ENCODE results near the gene SCAMP5.

Gene SCAMP5

DNA sequence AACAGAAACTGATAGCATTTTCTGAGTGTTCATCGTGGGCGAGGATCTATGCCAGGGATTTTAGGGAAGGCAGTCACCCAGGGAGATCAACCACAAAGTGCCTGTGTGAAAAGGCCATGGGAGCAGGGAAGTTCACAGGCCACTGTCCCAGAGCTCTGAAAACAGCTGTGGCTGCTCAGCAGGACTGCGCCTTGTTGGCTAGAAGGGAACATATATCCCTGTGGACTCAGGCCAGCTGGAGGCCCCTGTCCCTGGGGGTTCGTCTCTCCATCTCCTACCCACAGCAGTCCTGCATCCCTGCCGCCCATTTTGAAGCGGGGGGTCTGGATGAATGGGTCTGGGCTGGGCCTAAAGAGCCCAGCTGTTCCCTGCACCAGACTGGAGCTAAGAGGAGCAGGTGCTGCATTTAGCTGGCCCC, 55.8 kb downstream of the SCAMP5 start:
- DNase-seq = no peak

DNA sequence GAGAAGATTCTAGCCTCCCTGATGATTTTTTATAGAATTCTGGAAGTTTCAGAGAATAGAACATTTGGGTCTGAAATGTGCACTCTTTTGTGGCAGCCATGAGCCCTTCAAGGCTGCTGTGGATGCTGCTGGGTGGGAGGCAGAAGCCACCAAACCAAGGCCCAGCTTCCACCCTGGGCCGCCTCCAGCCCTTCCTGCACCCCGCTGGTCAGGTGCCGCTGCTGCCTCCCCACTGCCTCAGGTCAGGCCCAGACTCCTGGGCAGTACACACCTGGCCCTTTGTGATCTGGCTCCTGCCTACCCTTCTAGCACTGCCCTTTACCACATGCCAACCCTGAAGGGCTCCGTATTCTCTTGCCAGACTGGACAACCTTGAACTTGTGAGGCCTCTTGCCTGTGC, 56.3 kb downstream of the SCAMP5 start:
- no peak for DNase-seq

DNA sequence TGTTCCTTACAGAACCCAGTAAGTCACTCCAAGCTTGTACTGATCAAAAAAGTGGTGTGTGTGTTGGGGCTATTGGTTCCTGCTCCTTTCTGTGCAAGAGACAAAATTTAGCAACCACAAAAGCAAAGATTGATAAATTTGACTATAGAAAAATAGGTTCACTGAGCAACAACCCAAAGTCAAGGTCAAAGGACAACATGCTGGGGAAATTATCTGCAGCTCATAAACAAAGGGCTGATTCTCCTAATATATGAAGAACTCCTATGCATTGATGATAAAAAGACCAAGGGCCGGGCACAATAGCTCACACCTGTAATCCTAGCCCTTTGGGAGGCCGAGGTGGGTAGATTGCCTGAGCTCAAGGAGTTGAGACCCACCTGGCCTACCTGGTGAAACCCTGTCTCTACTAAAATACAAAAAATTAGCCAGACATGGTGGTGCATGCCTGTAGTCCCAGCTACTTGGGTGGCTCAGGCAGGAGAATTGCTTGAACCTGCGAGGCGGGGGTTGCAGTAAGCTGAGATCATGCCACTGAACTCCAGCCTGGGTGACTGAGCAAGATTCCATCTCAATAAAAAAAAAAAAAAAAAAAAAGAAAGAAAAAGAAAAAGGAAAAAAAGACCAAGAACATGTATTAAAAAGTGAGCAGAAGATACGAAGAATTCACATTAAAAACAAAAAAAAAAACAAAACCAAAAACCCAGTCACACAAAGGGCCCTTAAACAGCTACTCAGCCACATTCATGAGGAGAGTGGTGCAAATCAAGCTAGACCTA, 57.8 kb downstream of the SCAMP5 start:
- no peak for DNase-seq

DNA sequence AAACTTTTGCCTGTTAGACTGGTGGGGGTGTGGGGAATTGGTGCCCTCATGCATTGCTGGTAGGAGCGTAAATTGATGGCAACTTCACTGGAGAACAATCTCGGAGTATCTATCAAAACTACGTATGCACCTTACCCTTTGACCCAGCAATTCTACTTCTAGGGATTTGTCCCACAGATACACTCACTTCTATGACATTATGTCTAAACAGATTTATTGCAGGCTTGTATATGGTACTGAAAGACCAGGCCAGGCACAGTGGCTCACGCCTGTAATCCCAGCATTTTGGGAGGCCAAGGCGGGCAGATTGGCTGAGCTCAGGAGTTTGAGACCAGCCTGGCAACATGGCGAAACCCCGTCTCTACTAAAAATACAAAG, 58.4 kb downstream of the SCAMP5 start:
- no peak for DNase-seq

DNA sequence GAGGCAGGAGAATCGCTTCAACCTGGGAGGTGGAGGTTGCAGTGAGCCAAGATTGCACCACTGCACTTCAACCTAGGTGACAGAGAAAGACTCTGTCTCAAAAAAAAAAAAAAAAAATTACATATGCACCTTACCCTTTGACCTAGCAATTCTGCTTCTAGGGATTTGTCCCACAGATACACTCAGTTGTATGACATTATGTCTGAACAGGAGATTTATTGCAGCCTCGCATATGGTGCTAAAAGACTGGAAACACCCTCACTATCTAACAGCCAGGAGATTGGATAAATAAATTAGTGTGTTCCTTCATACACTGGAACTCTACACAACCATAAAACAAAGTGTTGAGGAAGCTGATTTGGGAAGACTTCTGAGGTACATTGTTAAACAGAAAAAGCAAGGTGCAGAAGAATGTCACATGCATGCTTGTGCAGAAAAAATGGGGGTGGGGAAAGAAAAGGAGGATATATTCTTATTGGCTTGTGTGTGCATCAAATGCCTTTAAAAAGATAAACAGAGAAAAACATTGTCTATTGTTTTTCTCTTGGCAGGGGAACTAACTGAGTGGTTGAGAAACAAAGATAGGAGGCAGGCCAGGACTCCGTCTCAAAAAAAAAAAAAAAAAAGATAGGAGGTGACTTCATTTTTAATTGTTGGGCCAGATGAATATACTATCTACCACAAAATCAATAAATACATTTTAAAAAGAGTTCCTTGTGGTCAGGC, 59.0 kb downstream of the SCAMP5 start:
- no peak for DNase-seq

DNA sequence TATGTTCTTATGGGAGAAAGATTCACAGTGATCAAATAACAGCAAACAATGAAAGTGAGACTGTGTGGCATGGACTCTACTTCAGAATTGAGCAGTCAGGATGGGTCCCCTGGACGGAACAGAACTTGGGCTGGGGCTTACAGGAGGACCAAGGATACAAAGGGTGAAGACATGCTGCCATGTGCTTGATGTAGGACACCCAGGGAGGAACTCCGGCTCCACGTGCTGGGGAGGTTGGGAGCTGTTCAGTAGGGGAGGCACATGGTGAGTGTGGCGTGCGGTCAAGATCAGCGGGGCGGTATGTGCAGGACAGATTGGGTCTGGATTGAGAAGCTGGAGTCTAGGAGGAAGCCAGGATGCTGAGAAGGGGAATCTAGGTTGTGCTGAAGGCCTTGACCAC, 60.7 kb downstream of the SCAMP5 start:
- no peak for DNase-seq

DNA sequence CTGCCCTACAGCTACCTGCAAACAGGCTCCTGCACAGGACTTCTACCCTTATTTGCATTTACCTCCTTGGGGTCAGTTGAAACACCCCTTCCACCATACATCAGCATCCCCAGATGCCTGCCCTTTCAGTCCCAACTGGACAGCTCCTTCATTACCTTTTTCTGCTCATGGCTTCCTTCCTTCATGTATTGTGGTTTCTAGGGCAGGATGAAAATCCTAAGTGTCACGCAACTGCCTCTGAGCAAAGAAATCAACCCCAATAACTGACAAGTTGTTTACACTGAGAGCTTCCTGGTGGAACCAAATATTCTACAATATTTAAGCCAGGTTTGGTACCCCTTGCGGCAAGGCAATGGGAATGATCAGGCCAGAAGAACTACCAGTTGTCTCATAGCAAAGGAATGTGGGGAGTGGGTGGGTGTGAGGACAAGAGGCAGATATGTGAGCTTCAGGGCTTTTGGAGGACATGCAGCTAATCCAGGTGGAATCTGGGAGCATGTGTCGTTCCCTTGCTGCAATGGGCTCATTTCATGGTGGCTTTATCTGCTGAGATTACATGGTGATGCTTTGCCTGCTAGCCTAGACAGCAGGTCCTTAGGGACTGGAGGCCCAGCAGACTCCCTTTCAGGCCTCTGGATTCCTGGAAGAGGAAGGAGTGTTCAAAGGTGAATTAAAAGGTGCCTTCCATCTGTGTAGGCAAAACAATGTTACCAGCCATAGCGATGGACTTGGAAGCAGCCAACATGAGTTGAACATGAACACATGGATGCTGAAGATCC, 63.0 kb downstream of the SCAMP5 start:
- DNase-seq = no peak

DNA sequence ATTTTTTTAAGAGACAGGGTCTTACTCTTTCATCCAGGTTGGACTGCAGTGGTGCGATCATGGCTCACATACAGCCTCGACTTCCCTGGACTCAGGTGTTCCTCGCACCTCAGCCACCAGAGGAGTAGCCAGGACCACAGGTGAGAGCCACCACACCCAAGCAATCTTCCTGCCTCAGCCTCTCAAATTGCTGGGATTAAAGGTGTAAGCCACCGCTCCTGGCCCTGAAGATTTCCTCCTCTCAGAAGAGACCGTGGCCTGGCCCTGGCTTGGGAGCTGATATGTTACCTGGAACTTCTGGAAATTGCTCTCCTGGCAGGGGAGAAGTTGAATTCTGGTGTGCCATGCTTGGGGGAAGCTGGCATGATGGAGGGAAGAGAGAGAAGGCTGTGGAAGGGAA, 64.2 kb downstream of the SCAMP5 start:
- no peak for DNase-seq

DNA sequence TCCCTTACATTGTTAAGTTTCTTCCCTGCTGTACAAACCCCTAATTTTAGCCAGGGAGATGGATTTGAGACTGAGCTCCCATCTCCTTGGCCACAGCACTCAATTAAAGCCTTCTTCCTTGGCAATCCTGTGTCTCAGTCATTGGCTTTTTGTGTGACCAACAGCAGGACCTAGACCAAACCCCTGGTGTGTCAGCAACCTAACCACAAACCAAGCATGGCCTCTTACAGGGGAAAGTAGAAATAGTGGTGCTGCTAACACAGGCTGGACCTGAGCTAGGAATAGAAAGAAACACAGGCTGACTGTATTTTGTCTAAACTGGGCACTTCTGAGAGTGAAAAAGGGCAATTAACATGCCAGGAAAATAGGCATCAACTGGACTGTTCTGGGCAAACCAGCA, 65.9 kb downstream of the SCAMP5 start:
- DNase-seq = no peak

DNA sequence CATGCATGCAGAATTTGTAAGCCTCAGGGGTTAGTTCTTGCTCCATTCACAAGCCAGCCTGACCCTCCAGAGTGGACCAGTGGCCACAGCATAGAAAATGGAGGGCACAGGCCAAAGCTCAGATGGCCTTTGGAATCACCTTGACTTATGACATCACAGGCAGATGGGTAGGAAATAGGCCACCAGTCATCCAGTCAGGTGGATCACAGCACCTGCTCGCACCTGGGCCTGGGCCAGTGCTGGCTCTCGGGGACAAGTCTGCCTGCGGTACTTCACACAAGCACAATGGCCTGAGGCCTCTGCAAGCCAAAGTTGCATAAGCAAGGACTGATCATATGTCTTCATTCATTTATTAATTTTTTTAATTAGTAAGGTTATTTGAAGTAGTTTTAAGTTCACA, 67.3 kb downstream of the SCAMP5 start:
- DNase-seq = no peak

DNA sequence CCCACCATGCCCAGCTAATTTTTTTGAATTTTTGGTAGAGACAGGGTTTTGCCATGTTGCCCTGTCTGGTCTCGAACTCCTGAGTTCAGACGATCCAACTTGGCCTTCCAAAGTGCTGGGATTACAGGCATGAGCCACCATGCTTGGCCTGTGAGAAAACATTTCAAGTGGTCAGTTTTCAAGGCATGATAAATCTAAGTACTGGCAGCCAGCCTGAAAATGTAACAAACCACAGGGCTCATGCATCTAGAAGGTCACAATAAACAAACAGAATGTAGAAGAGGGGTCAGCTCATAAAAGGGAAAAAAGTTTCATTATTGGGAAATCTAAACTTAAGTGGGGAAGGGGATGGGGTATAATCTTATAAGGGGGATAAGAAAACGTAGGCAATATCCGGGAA, 68.0 kb downstream of the SCAMP5 start:
- no peak for DNase-seq

DNA sequence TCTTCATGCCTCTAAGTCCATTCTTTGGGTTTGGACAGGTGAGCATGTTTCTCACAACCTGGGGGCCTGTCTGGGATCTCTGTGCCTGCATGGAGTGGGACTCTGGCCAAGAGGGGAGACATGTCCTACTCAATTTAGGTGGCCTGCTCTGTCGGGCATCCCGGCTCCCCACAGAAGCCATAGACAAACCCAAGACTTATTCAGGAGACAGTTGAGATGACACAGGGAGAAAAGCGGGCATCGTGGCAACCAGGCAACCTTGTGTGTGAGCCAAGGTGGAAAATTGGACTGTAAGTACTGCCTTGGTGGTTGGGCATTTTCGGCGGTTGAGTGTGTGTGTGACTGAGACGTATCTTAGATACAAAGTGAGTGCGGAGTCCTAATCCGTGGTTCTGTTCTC, 68.5 kb downstream of the SCAMP5 start:
- no peak for DNase-seq

DNA sequence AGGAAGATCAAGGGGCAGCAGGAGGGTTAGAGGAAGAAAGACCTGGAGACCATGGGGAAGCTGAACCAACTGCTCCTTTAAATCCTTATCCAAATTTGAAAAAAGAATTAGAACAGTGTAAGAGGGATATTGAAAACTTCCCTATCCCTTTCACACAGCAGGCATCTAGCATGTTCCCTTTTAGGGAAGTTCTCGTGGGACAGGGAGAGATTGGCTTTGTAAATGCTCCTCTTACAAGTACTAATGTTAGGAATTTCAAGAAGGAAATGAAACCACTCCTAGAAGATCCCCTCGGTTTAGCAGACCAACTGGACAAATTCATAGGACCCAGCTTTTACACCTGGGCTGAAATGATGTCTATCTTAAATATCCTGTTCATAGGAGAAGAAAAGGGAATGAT, 69.5 kb downstream of the SCAMP5 start:
- DNase-seq = no peak

DNA sequence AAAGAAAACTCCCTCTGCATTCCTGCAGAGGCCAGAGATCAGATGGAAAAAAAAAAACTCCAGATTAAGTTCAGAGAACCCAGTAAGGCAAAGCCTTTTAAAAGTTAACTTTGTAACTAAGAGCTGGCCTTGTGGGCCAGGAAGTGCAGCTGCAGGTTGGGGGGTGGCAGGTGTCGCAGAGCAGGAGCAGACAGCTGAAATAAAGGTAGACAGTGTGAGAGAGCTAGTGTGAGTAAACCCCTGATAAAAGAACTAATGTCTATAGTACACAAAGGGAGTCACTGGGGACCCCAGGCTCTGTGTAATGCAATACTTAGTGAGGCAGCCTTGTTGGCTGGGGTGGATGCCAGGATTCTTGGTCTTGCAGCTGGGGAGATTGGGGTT, 70.1 kb downstream of the SCAMP5 start:
- no peak for DNase-seq

DNA sequence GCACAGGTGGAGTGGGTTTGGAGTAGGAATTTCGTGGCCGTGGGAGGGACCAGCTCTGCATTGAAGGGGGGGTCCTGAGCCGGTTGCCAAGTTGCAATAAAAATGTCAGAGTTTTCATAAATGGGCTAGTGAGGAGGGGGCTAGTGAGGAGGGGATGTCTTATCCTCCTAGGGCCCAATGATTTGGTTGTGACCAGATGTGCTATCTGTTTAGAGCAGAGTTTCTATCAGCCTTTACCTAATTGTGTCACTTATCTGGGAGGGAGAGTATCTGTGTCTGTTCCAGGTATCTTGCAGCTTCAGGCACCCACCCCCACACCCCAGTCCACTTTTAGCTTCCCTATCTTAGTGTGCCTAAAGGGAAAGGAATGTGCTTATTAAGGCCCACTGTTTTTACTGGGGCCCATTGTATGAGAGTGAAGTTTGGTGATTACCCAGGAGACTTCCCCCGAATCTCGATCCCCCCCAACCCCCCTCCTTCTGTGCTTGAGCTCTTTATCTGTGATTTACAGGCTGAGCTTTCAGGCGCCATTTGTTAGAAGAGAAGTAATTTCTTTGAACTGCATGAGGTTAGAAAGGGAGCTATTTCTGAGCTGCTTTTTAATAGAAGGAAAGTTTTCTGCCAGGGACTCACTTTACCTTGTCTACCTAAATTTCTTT, 70.6 kb downstream of the SCAMP5 start:
- DNase-seq = no peak

DNA sequence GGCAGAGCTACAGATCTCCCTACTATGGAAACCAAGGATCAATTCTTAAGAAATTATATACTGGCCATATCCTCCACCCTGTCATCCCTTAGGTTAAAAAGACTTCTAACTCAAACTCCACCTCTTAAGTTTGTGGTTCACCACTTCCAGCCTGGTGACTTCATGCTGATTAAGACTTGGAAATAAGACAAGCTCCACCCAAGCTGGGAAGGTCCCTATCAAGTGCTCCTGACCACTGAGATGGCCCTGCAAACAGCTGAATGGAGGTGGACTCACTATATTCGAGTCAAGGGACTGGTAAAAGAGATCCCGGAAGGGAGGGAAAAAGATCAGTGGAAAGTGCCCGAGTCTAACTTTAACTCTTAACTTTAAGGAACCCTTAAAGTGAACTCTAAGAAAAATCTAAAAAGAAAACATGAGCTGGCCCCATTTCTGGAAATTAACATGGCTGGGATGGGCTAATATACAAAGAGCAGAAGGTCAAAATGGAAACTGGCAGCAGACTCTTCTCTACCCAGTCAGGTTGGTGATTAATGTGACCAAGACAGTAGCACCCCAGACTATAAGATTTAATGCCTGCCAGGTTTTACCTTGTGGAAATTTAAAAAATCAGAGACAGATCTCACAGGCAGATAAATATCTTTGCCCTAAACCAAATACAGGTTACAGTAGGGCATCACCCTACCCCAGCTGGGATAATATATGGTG, 71.9 kb downstream of the SCAMP5 start:
- DNase-seq = peak; percentile 43

DNA sequence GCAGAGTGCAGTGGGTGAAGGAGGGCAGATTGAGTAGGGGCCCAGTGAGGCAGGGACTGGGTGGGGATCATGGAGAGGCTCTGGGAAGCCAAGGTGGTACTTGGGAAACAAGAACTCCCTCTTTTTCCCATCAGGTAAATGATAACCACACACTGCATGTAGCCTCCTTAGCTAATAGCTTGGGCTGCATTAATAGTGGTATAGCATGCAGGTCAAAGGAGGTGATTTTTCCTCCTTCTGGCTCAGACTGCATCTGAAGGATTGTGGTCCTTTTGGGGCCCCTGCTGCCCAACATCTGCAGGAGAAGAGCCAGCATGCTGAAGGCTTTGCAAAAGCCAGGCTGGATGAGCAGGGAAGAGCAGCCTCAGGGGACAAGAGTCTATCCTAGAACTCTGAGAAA, 73.4 kb downstream of the SCAMP5 start:
- DNase-seq = no peak

DNA sequence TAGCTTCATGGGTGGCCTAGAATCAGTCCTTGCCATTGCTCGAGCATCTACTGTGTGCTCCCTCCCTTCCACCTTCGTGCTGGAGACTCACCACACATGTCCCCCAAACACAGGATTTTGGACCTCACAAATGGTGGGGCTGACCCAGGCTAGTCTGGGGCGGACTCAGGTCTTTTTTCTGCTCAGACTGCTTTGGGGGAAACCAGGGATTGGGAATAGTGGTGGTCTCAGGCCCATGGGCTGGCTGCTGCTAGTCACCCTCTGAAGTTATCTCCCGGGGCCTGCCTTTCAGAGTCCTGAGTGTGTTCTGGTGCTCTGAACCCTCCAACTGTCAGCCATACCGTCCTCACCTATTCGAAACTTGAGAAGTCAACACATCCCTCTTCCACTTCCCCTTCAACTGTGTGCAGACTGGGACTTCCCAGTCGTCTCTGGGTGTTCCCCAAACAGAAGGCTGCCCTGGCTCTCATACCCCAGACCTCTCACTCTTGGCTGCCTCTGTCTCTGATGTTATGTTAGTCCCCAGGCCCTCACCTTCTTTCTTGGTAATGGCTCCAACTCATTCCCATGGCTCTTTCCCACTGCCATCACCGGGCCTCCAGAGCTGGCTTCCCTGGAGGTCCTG, 74.0 kb downstream of the SCAMP5 start:
- DNase-seq = peak; percentile 19

DNA sequence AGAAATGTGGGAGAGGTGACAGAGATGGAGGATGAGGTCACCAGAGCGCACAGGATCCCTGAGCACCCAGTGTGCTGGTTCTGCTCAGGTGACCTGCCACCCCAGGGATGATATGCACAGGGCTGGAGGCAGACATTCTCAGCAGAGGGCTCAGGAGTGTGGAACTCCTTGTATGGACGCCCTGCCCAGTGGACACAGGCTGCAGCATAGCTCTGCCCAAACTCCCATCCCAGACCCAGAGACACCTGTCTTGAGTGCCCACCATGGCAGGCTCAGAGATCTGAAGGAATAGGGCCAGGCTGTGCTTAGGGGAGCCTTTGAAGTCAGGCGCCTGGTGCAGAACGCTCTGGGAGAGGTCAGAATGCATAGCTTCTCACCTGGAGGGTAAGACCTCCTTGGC, 75.3 kb downstream of the SCAMP5 start:
- DNase-seq = no peak

All from CD4-positive, alpha-beta T cell treated with Interleukin-21 for 1 hour (primary cell).